Hypothalamus (tissue), 51 donors: ENCODE measurements around the gene KRTAP17-1.

ENCODE experiments used
- DNase-seq, 51 donors: peaks; one replicate each; lab custom pipeline; 2025; lab: John Stamatoyannopoulos, UW

The KRTAP17-1 gene

GRCh38 chr17:41333836-41334235 lies 18.3 kb upstream of the KRTAP17-1 start:
- no peak for DNase-seq

DNA sequence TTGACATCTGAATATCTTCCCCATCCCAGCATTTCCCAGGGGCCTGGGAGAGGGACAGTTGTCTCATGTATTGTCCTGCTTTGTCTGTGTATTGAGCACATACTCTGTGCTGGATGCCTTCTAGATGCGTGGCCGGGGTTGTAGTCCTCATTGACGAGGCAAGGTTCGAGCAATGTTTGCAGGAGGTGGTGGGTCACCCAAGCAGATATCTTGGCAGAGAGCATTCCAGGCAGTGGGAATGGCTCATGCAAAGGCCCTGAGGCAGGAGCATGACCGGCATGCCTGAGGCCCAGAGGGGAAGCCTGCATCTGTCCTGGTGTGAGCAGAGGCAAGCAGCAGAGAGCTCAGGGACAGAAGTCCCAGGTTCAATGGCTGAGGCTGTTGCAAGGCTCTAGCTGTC lies 17.6 kb upstream of the KRTAP17-1 start:
- DNase-seq: no peak

DNA sequence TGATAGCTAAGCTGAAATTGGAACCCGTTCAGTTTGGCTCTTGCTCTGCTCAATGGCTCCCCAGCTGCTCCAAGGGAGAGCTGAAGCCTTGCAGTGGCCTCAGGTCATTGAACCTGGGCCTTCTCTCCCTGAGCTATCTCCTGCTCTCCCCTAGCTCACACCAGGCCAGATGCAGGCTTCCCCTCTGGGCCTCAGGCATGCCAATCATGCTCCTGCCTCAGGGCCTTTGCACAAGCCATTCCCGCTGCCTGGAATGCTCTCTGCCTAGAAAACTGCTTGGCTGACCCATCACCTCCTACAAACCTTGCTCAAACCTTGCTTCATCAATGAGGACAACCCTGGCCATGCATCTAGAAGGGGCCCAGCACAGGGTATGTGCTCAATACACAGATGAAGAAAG lies 16.7 kb upstream of the KRTAP17-1 start:
- DNase-seq: no peak

DNA sequence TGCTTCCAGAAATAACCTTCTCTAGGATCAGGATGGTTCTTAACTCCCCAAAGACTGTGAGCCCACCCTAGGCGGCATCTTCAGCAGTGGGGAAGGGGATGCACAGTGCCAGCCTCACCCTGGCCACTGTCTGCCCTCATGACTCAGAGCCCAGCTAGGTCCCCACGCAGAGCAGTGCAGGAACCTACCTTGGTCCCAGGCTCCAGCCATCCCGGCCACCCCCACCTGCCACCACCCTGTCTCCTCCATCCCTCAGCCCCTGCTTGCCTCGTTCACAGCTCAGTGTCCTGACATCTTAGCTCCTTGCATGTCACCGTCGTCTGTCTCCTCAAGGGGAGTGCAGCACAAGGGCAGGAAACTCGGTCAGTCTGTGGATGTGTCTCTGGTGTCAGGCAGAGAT lies 16.1 kb upstream of the KRTAP17-1 start:
- no peak for DNase-seq

- peak in 11 of 51 donors; percentile 4 to 41 (median 26) for DNase-seq
Observed at GRCh38 chr17:41329279-41329948, 13.9 kb upstream of the KRTAP17-1 start.

DNA sequence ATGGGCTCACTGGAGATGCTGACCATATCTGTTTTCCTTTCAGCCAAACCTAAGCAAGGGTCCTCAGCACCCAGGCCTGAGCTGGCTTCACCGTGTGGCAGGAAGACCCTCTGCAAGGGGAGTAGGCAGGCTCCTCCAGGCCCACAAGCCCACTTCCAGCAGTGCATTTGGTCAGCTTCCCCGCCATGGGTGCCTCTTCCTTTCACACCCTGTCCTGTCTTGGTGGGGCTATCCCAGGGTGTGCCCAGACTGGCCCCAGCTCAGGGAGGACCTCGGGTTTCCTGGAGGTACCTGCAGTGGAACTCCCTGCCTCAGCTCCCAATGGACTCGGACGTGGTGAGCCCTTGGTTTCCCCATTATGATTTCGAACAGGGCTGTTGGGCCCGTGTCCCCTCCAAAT lies 12.7 kb upstream of the KRTAP17-1 start:
- DNase-seq: no peak

GRCh38 chr17:41327411-41328120 lies 12.1 kb upstream of the KRTAP17-1 start:
- DNase-seq: no peak

- no peak for DNase-seq
Observed at GRCh38 chr17:41326173-41327145, 10.9 kb upstream of the KRTAP17-1 start.

- no peak for DNase-seq
Observed at GRCh38 chr17:41325611-41326010, 10.1 kb upstream of the KRTAP17-1 start.

DNA sequence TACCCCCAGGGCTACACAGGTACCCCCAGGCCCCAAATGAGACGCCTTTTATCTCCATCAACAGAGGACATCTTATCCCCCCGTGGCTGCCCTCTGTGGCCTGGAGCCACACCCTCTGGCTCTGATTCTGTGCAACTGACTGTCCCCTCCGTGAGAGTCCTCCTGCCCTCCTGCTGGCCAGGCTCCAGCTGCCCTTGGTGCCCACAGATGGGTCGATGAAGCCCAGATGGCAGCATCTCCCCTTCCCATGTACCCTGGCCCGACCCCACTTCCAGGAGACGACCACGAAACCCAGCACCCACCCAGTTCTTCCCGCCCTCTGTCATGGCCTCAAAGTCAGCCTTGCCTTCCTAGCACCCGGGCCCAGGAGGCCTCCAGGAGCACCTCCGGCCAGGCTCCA lies 9.6 kb upstream of the KRTAP17-1 start:
- no peak for DNase-seq

GRCh38 chr17:41324180-41325075 lies 8.9 kb upstream of the KRTAP17-1 start:
- DNase-seq: no peak

GRCh38 chr17:41322903-41323895 lies 7.7 kb upstream of the KRTAP17-1 start:
- DNase-seq: no peak

GRCh38 chr17:41322094-41322902 lies 6.8 kb upstream of the KRTAP17-1 start:
- no peak for DNase-seq

- DNase-seq: no peak
Observed at GRCh38 chr17:41318231-41318630, 2.7 kb upstream of the KRTAP17-1 start.

DNA sequence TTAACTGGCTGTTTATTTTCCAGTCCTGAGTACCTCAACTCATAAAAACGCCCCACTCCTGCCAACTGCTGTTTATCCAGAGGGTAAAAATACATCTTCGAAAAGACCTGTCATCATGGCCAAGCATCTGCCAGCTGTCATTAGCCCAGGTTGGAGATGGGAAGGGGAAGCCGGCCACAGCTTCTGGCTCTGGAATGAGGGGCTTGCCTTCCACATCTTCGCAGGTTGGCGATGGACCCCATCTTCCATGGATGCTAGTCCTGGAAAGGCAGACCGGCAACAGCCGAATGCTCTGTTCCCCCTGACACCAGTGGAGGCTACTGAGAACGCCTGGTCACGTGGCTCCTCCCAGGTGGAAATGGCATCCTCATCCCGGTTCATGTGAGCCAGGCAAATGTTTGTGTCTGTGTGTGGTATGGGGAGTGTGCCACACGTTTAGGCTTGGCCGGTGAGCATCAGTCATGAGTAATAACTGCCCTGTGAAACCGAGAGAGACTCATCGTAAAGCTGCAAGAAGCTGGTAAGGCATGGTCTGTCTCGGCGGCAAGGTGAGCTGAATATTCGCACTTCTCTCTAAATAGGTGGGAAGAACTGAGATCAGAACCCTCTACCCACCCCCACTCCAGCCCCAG lies 420 bp upstream of the KRTAP17-1 start:
- DNase-seq: no peak

GRCh38 chr17:41311111-41311510 lies 4.4 kb downstream of the KRTAP17-1 start:
- DNase-seq: no peak

- no peak for DNase-seq
Observed at GRCh38 chr17:41308918-41309359, 6.6 kb downstream of the KRTAP17-1 start, which contains the start of gene KRTAP16-1. Gene KRTAP16-1 (minus strand): TSS chr17:41309309. CDS start chr17:41309253, 56 bp downstream.
